T follicular helper cell (primary cell): ENCODE data around the gene MSANTD1.
A peak's percentile ranks its signal among the peaks of the same experiment; 100 is the strongest.
"Not testable (repeated sequence)": the region's sequence is repeated elsewhere in the genome, so short reads cannot be mapped to it uniquely, and the experiment has no call there.

Source experiments
- DNase-seq: peaks from one replicate; pipeline ENCODE4 v3.0.0-alpha.2; 2020; ENCODE audit warnings: low read depth

MSANTD1 gene

DNA sequence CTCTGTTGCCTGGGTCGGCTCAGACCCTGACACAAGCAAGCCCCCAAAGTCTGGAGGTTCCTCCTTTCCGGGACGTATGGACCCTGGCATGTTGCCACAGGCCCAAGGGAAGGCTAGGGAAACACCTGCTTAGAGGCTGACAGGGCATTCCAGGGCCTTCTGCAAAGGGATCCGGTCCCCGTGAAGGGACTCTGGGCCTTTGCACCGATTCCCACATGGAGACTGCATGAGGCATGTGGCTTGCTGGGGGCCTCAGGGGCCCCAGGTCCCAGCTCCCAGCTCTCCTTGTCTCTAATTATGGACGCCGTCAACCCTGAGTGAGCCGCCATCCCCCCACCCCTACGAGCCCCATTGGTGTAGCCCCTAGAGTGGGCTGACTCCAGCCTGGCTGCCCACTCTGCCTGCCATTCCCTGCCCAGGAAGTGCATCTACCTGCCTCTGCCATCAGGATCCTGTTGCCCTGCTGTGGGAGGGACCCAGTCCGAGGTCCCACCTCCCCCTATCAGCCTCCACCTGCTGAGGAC lies 39.7 kb downstream of the MSANTD1 start:
- DNase-seq: no peak

GRCh38 chr4:3290476-3290875 lies 41.5 kb downstream of the MSANTD1 start:
- DNase-seq: no peak

DNA sequence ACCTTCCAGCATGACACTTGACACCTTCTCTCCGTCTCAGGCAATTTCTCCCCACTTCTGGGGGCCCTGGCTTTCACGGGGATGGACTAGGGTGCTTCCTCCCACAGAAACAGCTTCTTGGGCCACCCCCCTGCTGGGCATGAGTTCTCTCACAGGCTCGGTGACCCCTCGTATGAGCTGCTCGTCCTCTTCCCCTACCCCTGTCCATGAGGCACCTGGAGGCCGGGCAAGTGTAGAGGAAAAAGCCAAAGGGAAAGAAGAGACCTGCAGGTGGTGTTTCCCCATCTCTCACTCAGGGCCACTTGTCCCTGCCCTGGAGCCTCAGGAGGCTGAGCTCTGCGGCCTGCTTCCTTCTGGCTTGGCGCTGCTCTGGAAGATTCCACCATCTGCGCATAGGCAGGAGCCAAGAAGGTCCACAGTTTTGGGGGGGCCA lies 41.9 kb downstream of the MSANTD1 start:
- DNase-seq: no peak

DNA sequence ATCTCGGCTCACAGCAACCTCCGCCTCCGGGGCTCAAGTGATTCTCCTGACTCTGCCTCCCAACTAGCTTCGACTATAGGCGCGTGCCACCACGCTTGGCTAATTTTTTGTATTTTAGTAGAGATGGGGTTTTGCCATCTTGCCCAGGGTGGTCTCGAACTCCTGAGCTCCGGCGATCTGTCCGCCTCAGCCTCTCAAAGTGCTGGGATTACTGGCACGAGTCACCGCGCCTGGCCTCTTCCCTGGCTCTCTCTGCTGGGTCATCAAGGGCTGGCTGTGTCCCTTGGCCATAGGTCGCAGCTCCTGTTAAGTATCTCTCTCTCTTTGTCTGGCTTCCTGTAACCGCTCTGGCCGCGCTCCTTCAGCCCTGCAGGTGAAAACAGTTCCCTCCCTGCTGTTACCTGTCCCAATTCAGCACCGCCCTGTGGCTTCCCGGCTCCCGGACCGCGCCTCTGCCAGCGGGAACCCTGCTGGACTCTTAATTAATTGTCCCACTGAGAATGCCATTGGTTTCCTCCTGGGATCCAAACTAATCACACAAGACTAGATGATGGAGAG lies 42.5 kb downstream of the MSANTD1 start:
- no peak for DNase-seq

DNA sequence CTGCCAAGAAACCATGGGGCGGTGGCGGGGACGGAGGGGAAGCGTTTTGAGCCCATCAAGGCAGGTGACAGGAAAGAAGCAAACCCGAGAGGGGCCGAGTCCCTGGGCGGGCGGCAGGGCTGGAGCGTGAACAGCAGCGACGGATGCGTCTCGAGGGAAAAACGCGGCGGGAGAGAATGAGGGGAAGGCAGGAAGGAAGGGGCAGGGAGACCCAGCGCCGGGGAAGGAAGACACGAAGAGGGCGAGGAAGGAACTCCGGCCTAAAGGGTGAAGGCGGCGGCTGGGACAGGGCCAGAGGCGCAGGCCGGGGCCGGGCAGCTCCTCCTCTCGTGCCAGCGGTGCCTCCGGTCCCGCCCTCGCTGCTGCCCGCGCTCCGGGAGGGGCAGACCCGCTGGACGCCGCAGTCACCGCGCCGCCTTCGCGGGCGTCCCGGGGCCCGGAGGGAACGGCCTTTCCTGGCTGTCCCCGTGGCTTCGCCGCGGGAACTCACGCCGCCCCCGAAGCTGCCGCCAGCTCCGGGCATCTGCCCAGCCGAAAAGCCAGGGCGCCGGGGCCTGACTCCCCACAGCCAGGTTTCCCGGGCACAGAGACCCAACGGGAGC lies 43.1 kb downstream of the MSANTD1 start:
- no peak for DNase-seq

- DNase-seq: peak; percentile 72
Measured at GRCh38 chr4:3292571-3293400, 43.8 kb downstream of the MSANTD1 start, which contains the start of gene RGS12. TSS of gene RGS12 (plus strand) at chr4:3293021. CDS start at chr4:3316171, 23,150 bp downstream.

DNA sequence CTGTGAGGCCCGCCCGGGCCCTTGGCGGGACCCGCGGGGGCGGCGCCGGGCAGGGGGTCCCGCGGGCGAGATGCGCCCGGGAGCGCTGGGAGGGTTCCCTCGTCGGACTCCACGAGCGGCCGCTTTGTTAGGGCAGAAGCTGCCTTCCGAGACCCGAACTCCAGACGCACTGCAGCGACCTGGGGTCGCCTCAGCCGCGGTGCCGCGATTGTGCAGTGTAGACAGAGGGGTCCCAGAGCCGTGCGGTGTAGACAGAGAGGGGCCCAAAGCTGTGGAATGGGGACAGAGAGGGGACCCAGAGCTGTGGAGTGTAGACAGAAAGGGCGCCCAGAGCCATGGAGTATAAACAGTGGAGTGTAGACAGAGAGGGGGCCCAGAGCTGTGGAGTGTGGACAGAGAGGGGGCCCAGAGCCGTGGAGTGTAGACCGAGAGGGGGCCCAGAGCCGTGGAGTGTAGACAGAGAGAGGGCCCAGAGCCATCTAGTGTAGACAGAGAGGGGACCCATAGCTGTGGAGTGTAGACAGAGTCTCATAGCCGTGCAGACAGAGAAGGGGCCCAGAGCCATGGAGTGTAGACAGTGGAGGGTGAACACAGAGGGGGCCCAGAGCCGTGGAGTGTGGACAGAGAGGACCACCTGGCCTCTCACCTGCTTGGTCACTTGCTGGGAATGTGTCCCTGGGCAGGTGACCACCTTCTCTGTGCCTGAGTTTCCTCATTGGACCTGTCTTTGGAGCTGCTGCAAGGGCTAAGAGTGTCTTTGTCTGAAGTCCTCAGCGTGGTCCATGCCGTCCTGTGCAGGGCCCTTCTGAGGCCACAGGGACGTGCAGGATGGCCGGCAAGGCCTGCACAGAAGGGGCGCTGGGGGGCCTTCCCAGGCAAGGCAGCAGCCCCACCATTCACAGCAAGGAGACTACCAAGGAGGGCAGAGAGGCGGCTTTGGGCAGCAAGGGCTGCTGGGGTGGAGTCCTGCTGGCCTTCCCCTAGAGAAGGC lies 44.7 kb downstream of the MSANTD1 start:
- no peak for DNase-seq

GRCh38 chr4:3294401-3295241 lies 45.7 kb downstream of the MSANTD1 start:
- DNase-seq: no peak

- DNase-seq: no peak
Measured at GRCh38 chr4:3295837-3296624, 47.1 kb downstream of the MSANTD1 start.

DNA sequence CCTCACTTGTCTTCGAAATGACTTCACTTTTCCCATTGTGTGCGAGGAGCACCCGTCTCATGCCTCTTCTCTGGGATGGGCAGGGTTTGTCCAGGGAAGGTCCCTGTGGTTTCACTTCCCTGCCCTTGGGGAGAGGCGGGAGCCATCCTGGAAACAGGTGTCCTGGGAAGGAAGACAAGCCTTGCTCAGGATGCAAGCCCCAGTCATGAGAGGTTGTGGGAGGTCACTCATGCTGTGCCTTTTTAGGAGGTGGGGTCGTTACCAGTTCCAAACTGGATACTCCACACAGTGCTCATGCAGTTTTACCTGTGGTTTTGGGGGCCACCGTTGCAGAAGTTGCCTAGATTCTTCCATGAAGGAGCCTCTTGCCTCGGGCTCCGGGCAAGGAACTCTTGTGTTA lies 47.7 kb downstream of the MSANTD1 start:
- no peak for DNase-seq

GRCh38 chr4:3297066-3297859 lies 48.3 kb downstream of the MSANTD1 start:
- no peak for DNase-seq

DNA sequence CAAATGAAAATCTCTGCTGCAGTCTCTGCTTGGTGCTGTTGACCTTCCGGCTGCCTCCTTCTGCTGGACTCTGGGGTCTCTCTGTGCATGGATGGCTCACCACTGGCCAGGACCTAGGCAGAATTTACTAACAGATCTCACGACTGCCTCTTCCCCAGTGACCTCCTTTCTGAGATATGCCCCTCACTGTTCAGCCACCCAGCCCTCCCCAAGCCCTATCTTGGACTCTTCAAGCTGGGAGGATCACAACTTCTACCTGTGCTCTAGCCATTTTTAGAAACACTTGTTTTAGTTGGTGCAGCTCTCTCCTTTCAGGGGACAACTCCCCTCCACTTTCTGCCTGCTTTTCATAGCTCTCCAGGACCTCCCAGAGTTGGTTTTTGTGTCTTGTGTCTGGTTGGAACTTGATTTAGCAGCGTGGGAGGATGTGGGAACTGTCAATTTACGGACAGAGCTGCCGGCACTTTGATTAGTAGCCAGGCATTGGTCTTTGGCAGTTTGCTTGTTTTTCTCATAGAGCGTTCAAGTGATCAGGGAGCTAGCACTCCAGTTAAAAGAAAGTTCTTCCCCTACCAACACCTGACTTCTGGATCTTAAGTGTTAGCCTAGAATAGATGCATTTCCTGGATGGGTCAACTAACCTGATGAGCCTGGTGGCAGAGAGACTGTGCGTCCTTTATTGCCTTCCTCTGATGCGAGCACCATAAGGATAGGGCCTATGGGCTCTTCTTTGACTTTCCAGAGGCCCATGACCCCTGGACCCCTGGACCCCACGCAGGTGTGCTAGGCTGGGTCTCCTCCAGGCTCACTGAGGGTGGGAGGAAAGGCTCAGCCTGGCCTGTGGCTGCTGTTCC lies 50.4 kb downstream of the MSANTD1 start:
- DNase-seq: no peak

DNA sequence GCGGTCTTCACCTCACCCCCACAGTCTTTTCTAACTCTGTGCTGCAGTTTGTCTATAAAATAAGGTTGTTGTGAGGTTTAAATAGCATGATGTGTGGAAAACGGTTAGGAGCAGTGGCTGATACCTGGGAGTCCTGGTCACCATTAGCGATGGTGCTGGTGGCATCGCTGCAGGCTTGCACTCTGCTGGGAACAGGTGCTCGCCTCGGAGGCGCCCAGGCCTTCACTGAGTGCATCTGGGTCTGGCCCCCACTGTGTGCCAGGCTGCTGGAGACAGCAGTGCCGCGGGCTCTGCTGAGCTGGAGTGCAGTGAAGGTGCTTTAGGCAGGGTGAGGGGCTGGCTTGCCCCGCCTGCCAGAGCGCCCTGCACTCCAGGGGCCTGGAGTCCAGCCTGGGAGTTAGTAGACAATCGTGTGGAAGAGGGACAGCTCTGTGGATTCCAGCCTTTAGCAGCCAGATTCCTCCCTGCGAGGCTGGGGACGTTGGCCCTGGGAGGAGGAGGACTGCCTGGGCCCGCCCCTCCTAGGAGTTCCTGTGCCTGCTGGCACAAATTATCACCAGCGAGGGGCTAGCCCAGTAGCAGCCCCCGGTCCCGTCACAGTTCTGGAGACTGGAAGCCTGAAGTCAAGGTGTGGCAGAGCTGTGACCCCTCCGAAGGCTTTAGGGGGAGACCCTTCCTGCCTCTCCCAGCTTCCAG lies 51.2 kb downstream of the MSANTD1 start:
- DNase-seq: no peak

DNA sequence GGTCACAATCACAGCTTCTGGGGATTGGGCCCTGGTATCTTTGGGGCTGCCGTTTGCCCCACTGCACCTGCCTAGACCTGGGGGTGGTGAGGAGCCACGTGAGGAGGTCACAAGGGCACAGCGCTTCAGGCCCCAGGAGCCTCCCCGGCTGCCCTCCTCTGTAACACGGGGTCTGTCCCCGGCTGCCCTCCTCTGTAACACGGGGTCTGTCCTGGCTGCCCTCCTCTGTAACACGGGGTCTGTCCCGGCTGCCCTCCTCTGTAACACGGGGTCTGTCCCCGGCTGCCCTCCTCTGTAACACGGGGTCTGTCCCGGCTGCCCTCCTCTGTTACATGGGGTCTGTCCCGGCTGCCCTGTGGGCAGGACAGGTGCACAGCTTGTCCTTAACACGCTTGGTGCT lies 51.9 kb downstream of the MSANTD1 start:
- DNase-seq: not testable (repeated sequence)

- no peak for DNase-seq
Measured at GRCh38 chr4:3301450-3302172, 52.7 kb downstream of the MSANTD1 start.

DNA sequence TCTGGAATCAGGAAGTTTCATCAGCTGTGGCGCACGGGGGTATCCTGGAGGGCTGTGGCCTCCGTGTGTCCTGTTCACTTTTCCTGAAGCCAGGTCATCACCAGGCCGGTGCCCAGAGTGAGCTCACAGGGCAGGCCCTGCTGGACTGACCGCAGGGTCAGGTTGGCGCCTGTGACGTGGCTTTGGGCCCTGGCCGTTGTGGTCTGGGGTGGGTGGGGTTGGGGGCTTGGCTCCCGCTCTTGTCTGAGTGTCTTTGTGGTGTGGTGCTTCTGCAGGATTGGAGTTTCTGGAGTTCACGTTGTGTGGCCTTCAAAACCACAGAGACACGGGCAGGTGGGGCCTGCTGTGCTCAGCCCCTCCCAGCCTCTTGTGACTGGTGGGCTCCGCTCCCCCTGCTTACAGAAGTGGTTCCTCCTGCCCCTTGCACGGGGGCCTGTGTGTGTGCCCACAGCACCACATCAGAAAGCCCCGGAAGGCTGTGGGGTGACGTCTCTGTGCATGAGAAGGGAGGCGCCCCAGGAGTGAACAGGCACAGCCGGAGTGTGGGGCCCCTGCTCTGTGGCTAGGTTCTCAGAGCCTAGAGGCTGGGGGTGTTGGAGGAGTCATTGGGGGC lies 53.3 kb downstream of the MSANTD1 start:
- DNase-seq: peak; percentile 77
